Activated CD8-positive, alpha-beta memory T cell treated with anti-CD3 and anti-CD28 coated beads for 1 hour (primary cell): Measurements from ENCODE around the gene HARS1.
"Not testable (repeated sequence)": the region's sequence is repeated elsewhere in the genome, so short reads cannot be mapped to it uniquely, and the experiment has no call there.

Experiments used
- DNase-seq, 2 donors: peaks; one replicate each; pipeline ENCODE4 v3.0.0-alpha.2; 2020; ENCODE audit warnings: low read depth in 1 of 2; ENCODE audit errors: extremely low read depth in 1 of 2

Gene HARS1

GRCh38 chr5:140690941-140691924 lies at the start of gene HARS1, which contains the start of gene HARS2:
Gene HARS1, minus strand, starts transcription at chr5:140691370. Its CDS starts 66 bp downstream, at chr5:140691304.
Gene HARS2, plus strand, starts transcription at chr5:140691455. Its CDS starts 194 bp downstream, at chr5:140691649.
- peak; percentile 60 to 64 for DNase-seq

GRCh38 chr5:140737486-140737885 lies 46.3 kb upstream of the HARS1 start:
- no peak for DNase-seq

GRCh38 chr5:140734354-140734753 lies 43.2 kb upstream of the HARS1 start:
- no peak for DNase-seq

GRCh38 chr5:140733098-140733497 lies 41.9 kb upstream of the HARS1 start:
- no peak for DNase-seq

GRCh38 chr5:140725799-140726471 lies 34.8 kb upstream of the HARS1 start:
- DNase-seq, result peak; percentile 17 to 18

GRCh38 chr5:140721395-140721794 lies 30.2 kb upstream of the HARS1 start:
- not testable (repeated sequence) for DNase-seq

GRCh38 chr5:140720738-140721137 lies 29.6 kb upstream of the HARS1 start:
- not testable (repeated sequence) for DNase-seq

- DNase-seq, result no peak
Measured at GRCh38 chr5:140718266-140718592, 27.1 kb upstream of the HARS1 start.

GRCh38 chr5:140716238-140716637 lies 25.1 kb upstream of the HARS1 start:
- DNase-seq, result not testable (repeated sequence)

- no peak for DNase-seq
Measured at GRCh38 chr5:140713562-140714094, 22.5 kb upstream of the HARS1 start.

- DNase-seq, result no peak
Measured at GRCh38 chr5:140711794-140712193, 20.6 kb upstream of the HARS1 start.

GRCh38 chr5:140710899-140711552 lies 19.9 kb upstream of the HARS1 start:
- DNase-seq, result peak; percentile 71 to 72

- not testable (repeated sequence) for DNase-seq
Measured at GRCh38 chr5:140708787-140709186, 17.6 kb upstream of the HARS1 start.

- no peak for DNase-seq
Measured at GRCh38 chr5:140707812-140708211, 16.6 kb upstream of the HARS1 start.

GRCh38 chr5:140700177-140701144 lies 9.3 kb upstream of the HARS1 start, which contains the start of gene ZMAT2:
Gene ZMAT2, plus strand, starts transcription at chr5:140700447. Its CDS starts 14 bp downstream, at chr5:140700461.
- DNase-seq, result peak; percentile 87

GRCh38 chr5:140696891-140697492 lies 5.8 kb upstream of the HARS1 start:
- no peak for DNase-seq

GRCh38 chr5:140694276-140694675 lies 3.1 kb upstream of the HARS1 start:
- no peak for DNase-seq

GRCh38 chr5:140690376-140690932 lies 716 bp downstream of the HARS1 start:
- DNase-seq, result no peak

- no peak for DNase-seq
Measured at GRCh38 chr5:140678993-140679392, 12.2 kb downstream of the HARS1 start.
